ENCODE data around the gene CD320. TPM values are rescaled to one million over a fixed set of nuclear protein-coding genes. Genes with fewer than 3 reads are reported as not detected.

The CD320 gene
- total and polyA plus RNA-seq, 2 experiments from 2014 or later = 87.0 to 124 TPM

GRCh38 chr19:8338835-8339234 lies 30.7 kb upstream of the CD320 start (continued):
- no peak for TF ChIP-seq ZNF462 (CRISPR knock-in tag; IDR thresholded peaks at IDR 0.05)
- no peak for TF ChIP-seq CREB1 (CRISPR knock-in tag; IDR thresholded peaks at IDR 0.05; ENCODE audit: low read depth)
- TF ChIP-seq STAT1 (IDR thresholded peaks at IDR 0.05; ENCODE audit: unreplicated experiment) = no peak
- TF ChIP-seq NANOG (IDR thresholded peaks at IDR 0.05; ENCODE audit: borderline replicate concordance) = no peak

GRCh38 chr19:8337728-8338127 lies 29.6 kb upstream of the CD320 start:
- Mint-ChIP-seq H3K27me3 (ENCODE audit: insufficient read depth, low read depth, poor library complexity) (peaks cover 52% of the 10 kb centered on the region), H3K36me3 (ENCODE audit: low read depth) (no peaks in the 10 kb centered on the region), H3K9me3 (no peaks in the 10 kb centered on the region), H3K27ac (no peak overlapping the region), H3K4me1 (peaks cover 17% of the 10 kb centered on the region), H3K4me3 (no peak overlapping the region)
- H3K79me2 ChIP-seq (replicated peaks; ENCODE audit: insufficient read depth) = no peaks in the 10 kb centered on the region
- ATAC-seq = no peak
- no peak overlapping the region for H3K27ac ChIP-seq (ENCODE audit: low read depth)
- no peaks in the 10 kb centered on the region for H3K9me2 ChIP-seq (ENCODE audit: insufficient read depth)
- H3K27me3 ChIP-seq (ENCODE audit: insufficient read depth) = peaks cover 42% of the 10 kb centered on the region
- no peak overlapping the region for H3K4me3 ChIP-seq
- peaks cover 10% of the 10 kb centered on the region for H3F3A ChIP-seq (replicated peaks; ENCODE audit: low read depth)
- no peaks in the 10 kb centered on the region for H4K20me1 ChIP-seq (replicated peaks; ENCODE audit: insufficient read depth)
- no peak overlapping the region for H3K4me2 ChIP-seq
- no peaks in the 10 kb centered on the region for H3K36me3 ChIP-seq (ENCODE audit: insufficient read depth)
- H3K4me1 ChIP-seq (ENCODE audit: insufficient read depth) = peaks cover 20% of the 10 kb centered on the region
- no peak for DNase-seq (ENCODE audit: low spot score)
- H2AFZ ChIP-seq = no peak overlapping the region
- TF ChIP-seq CTCF (conservative IDR thresholded peaks at IDR 0.05; ENCODE audit: low read depth in 2 of 2) (no peak), ZNF331 (CRISPR knock-in tag; IDR thresholded peaks at IDR 0.05; ENCODE audit: low read depth) (no peak), JUNB (IDR thresholded peaks at IDR 0.05; ENCODE audit: unreplicated experiment) (no peak), POLR2AphosphoS5 (IDR thresholded peaks at IDR 0.05; ENCODE audit: low read depth) (no peak), EZH2 (IDR thresholded peaks at IDR 0.05; ENCODE audit: low read depth, unreplicated experiment) (no peak), CREB1 (CRISPR knock-in tag; IDR thresholded peaks at IDR 0.05; ENCODE audit: low read depth) (no peak), ZNF462 (CRISPR knock-in tag; IDR thresholded peaks at IDR 0.05) (no peak)
